HG02623 (cell line): ENCODE results near the gene RASSF1.

Experiments
- ATAC-seq: cut with Tn5 transposase; IDR thresholded peaks from one replicate; pipeline ENCODE4 v1.9.1; 2021; ENCODE audit warnings: moderate library complexity; ENCODE audit not compliant: unreplicated experiment

RASSF1 gene

DNA sequence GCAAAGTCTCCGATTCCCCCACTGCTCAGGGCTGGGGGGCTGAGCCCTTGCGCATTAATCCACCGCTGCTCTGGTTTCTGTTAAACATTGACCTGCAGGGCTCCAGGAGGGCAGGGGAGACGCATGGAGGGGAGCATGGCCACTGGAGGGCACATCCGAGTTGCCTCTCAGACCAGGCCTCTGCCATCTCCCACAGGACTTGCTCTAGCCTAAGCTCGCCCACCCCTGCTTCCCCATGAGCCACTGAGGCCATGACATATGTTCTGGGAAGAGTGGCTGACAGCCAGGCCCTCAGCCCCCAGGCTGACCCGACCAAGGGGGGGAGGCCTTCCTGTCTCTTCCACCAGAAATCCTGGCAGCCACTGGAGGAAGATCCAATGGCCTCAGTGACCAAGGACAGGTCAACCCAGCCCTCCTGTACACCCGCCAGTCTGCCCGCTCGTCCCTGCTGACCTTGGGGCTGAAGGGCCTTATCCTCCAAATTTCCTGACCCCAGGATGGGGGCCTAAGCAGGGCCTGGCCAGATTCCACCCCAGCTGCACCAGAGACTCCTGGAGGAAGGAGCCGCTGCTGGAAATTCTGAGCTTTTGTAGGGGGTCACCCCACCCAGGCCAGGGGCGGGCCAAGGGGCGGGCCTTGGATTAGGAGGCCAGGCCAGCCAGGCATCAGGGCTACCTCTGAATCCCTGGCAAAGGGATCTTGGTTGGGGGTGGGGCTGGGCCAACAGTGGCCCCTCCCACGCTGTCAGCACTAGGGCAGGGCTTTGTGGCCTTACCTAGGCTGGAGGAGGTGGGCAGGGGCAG lies 37.4 kb downstream of the RASSF1 start, which contains the start of gene HYAL1:
Gene HYAL1, minus strand, starts transcription at position 562 of the 803 bp plus-strand sequence. CDS start 618 bp downstream, outside the sequence.
- ATAC-seq: no peak

DNA sequence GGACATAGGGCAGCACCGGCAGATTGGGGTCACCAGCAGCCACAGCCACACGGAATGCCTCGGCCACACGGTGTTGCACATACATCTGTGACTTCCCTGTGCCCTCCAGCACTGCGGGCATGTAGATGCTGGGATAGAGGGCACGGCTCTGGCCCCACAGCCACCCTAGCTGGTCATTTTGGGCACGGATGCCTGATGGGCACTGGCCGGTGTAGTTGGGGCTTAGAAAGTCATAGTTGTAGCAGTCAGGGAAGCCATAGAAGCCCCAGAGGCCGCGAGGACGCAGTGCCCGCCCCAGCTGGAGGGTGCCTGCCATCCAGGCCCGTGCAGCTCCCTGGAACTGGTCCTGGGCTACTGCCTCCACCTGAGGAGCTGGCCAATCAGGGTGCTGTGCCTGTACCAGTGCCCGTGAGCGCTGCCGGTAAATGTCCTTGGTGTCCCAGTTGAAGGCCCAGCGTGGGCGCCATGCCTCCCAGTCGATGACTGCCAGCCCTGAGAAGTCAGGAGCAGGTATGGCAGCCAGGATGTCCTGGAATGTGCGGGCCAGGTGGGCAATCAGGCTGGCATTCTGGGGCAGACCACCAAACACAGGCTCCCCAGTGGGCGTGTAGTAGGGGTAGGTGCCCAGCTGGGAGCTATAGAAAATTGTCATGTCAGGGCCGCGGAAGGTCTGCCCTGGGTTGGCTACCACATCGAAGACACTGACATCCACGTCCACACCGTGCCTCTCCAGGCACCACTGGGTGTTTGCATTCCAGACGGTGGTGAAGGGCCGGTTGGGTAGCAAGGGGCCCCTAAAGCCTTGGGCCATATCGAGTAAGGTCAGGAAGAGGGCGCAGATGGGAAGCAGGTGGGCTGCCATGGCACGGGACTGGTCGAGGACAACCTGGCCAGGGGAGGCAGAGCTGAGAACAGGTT lies 38.3 kb downstream of the RASSF1 start:
- no peak for ATAC-seq

DNA sequence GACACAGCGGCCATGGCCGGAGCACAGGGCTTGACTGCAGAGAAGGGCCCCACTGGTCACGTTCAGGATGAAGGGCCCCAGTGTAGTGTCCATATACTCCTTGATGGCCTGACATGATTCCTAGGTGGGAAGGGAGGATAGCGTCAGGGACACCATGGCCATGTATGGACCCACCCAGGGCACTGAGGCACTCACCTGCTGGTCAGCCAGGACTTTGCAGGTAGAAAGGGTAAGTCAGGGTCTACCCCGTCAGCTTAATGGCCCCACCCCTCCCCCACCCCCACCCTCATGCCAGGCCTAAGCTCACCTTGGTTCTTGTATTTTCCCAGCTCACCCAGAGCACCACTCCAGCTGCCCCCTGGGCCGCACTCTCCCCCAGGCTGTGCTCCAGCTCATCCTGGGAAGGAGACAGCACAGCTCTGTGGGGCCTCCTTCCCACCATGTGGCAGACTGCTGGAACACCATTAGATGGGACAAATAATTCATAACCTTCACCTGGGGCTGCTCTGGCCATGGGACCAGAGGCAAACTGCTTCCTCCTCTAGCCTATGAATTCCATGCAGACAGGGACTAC lies 39.9 kb downstream of the RASSF1 start:
- ATAC-seq: no peak

DNA sequence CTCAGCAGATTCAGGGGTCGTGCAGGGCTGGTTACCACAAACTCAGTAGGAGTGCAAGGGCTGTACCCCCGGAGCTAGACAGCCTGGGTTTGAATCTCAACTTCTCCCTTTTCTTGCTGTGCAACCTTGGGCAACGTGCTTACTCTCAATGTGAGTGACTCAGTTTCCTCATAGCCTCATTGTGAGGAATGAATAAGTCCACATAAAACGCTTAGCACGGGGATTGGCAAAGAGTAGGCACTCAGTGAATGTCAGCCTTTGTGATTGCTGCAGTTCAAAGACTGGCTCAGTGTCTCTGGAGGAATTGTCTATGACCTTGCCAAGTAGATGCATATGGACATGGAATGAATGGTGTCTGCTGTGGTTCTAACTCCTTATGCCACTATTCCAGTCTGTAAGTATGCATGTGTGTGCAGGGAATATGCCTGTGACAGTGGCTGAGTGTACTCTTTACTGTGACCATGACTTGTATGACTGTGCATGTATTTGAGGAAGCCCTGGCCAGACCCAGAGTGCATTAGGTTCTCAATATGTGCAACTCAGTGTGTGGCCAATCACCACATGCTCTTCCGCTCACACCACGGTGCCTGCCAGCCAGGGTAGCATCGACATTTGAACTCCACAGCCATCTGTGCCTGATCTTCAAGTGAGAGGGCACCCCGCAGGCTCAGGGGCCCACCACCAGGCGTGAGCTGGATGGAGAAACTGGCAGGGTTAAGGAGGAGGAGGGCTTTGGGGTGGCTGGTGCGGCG lies 40.5 kb downstream of the RASSF1 start:
- ATAC-seq: no peak

DNA sequence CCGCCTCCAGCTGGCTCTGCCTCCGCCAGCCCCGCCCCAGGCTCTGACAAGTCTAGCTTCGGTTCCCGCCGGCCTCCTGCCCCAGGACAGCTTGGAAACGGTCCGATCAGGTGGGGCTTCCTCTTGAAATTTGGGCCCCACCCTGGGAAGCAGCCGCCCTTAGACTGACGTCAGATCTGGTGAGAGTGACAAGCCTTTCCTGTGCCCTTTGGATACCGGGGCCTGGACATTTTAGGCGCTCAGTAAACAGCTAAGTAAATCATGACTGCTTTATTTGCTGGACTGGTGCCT lies 41.1 kb downstream of the RASSF1 start:
- no peak for ATAC-seq

DNA sequence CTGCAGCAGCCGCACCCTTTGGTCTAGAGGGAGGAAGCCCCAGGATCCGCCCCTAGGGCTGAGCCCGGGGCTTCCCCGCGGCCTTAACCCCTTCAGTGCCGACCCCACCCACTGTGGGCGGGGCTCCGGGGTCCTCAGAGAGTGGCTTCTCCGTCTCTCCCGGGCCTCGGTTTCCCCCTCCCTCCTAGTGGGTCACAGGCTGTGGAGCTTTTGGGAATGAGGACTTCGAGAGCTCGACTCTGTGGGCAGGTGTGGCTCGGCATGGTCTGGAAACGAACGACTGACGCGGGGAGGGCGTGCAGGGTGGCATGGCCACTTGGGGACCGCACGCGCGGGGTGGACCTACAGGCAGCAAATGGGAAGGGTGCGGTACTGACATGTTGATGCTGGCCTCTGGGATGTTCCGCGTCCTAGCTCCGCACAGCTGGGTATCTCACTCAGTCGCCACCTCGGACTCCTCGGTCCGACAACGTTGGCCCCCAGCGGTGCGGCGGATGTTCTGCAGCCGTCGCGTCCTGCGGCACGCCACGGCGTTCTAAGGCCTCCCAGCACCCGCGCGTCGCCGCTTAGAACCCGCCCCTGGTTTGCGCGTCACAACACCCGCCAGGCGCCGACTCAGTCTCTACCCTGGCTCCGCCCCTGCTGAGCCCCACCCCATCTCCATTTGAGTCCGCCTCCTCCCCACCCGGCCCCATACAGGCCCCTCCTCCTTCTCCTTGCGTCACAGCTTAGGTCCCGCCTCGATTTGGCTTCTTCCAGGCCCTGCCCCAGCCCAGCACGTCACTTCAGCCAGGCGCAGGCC lies 41.6 kb downstream of the RASSF1 start, which contains the start of the genes HYAL3 and NAA80:
Gene HYAL3, minus strand, starts transcription at position 570 of the 802 bp plus-strand sequence. CDS start 3,803 bp downstream, outside the sequence.
Gene NAA80, minus strand, starts transcription at position 570 of the 802 bp plus-strand sequence. CDS start 1,942 bp downstream, outside the sequence.
- ATAC-seq: peak; percentile 80

DNA sequence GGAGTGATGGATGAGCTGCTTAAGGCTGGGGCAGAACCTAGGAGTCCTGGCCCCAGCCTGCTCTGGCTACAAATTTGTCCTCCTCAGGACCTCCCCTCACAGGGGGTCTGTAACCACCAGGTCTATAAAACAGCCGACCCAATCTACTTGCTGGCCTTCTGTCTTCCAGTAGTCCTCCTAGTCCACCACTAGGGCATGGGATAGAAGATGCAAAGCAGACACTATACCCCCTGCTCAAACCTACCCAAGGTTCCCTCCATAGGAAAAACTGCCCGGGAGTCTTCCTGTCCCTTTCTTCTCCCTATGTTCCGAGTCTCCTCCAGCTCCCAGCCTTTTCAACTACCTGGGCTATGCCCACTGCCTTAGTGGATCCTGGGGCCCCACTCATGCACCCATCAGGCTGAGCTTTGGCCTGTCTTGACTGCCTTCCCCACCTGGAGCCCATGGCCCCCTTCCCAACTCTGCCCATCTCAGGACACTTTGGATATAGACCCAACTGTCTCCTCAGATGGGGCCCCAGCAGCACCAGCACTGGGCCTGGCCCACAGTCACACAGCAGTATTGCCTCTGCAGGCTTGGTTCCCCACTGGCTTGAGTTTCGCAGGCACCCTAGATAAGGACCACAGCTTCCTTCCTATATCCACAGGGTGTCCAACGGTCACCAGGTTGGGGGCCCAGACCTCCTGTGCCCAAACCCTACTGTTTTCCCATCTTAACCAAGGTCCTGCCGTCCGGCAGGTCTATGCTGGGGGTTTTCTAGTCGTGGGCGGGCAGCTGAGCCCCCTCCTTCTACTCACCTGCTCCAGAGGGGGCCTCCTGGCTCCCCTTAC lies 42.5 kb downstream of the RASSF1 start:
- no peak for ATAC-seq

DNA sequence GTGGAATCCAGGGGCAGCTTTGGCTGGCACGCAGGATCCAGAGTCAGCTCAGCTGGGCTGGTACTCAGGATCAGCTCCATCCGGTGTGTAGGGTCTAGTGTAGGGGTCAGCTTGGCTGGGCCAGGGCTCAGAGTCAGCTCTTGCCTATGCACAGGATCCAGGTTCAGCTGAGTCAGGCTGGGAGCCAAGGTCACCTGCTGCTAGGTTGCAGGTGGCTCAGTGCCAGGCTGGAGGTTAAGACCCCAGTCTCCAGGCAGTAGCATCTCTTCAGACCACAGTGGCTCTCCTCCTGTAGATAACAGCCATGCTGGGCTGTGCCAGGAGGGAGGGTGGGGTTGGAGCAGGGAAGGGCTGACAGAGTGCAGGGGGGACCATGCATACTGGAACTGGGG lies 43.3 kb downstream of the RASSF1 start:
- no peak for ATAC-seq

DNA sequence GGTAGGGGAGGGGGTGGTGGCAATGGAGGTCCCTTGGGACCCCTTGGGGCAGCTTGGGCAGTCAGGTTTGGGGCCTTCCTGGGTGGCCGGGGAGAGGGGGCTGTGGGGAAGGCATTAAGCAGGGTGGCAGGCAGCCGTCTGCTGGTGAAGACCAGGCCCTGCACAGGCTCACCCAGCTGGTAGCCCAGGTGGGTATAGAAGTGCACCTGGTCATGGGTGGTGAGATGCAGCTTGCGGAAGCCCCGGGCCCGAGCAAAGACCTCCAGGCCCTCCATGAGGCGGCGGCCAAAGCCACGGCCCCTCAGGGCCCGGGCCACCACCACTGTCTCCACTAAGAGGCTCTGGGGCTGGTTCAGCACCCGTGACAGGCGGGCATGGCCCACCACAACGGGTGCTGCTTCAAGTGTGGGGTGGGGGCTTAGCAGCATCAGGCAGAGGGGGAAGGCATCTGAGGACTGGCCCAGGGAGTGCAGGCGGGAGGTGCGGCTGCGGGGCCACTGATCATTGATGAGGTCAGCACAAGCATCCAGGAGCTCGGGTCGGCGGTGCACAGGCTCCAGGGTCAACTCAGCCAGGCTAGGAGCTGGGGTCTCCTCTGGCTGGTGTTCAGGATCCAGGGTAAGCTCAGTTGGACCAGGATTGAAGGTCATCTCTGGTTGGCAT lies 43.8 kb downstream of the RASSF1 start:
- ATAC-seq: no peak

DNA sequence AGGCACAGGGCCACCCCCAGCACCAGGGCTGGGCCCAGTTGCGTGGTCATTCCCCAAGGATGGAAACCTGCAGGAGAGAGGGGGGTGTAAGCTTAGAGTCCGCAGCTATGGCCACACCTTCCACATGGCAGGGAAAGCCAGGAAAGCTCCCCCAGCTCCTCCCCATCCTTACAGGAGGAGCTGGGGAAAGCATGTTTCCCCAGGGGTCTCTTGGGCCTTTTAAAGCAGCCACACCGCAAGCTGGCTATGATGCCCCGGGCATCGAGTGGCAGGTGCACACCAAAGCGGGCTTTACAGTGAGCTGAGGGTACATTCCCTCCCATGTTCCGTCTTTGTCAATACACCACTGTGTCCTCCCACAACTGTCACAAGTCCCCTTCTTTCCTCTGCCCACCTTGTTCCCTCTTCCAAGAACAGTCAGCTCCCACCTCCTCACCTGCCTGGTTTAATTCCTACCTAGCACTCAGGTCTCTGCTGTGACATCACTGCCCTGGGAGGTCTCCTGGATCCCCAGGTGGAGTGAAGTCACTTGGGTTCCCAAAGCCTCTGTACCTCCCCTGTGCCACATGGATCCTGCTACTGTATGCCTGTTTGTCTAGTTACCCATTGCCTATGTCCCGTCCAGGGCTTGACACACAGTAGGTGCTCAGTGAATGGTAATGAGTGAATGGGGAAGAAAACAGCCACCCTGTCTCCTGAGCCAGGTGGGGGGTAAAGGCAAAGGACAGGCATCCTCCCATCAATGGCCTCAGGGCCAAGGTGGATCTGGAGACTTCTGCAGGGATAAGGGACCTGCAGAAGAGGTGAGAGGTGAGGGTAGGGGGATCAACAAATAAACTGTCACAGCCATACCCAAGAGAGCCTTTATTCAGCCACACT lies 44.8 kb downstream of the RASSF1 start:
- ATAC-seq: no peak

DNA sequence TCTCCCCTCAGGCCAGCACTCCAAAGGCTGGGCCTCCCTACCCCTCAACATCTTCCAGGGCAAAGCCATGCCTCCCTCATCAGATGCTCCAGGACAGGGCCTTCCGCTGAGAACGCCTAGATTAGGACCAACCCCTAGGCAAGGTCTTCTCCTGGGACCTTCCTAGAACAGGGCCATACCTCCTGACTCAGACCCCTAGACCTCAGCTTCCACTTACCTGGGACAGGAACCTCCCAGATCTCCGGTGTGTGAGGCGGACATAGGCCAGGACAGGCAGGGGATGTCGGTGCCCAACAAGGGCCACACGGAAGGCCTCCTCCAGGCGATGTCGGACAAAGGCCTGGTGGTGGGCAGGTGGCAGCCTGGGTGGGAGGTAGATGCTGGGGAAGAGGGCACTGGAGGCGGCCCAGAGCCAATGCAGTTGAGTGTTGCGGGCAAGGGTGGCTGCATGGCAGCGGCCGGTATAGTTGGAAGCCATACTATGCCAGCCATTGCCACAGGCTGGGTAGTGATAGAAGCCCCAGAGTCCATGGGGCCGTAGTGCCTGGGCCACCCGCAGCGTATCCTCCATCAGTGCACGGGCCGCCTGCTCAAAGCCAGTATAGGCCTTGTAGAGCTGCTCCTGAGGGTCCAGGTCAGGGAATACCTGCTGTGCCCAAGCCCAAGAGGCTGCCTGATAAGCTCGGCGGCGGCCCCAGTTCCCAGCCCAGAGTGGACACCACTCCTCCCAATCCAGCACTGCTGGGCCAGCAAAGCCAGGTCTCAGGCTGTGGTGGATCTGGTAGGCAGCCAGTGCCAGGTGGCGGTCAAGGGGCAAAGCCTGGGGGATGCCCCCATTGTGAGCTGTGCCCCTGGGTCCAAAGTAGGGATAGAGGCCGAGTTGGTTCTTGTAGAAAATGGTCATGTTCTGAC lies 45.9 kb downstream of the RASSF1 start:
- ATAC-seq: no peak

DNA sequence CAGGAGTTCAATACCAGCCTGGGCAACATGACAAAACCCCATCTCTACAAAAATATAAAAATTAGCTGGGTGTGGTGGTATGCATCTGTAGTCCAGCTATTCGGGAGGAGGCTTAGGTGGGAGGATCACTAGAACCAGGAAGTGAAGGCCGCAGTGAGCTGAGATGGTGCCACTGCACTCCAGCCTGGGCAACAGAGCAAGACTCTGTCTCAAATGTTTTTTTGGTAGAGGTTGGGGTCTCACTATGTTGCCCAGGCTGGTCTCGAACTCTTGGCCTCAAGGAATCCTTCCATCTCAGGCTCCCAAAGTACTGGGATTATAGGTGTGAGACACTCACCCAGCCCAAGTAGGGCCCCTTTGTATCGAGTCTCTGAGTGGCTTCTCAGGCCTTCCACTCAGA lies 46.5 kb downstream of the RASSF1 start:
- no peak for ATAC-seq

DNA sequence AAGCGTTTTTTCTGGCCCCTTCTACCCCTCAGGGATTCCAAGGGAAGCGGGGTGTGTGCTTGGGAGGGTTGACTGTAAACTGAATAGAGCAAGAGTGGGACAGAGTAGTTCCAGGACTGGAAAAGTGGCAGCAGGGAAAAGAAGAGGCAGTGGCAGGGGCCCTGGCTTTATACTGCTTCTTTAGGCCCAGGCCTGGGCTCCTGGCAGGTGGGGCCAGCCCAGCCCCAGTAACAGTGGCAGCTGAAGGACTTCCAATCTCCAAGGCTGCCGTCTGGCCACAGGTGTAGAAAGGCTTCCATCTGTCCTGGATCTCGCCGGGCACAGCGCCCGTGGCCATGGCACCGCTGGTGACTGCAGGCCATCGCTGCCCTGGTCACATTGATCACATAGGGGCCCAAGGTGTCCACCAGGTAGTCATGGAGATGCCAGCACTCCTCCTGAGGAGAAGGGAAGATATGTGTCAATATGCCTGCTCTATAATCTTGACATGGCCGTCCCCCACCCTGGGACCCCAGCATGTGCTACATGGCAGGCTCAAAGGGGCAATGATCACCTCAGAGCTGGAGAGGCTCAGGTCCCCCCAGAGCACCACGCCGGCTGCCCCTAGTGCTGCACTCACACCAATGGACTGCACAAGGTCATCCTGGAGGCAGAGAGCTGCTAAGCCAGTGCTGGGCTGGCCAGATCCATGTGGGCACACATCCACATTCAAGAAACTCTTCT lies 47.4 kb downstream of the RASSF1 start:
- ATAC-seq: no peak

DNA sequence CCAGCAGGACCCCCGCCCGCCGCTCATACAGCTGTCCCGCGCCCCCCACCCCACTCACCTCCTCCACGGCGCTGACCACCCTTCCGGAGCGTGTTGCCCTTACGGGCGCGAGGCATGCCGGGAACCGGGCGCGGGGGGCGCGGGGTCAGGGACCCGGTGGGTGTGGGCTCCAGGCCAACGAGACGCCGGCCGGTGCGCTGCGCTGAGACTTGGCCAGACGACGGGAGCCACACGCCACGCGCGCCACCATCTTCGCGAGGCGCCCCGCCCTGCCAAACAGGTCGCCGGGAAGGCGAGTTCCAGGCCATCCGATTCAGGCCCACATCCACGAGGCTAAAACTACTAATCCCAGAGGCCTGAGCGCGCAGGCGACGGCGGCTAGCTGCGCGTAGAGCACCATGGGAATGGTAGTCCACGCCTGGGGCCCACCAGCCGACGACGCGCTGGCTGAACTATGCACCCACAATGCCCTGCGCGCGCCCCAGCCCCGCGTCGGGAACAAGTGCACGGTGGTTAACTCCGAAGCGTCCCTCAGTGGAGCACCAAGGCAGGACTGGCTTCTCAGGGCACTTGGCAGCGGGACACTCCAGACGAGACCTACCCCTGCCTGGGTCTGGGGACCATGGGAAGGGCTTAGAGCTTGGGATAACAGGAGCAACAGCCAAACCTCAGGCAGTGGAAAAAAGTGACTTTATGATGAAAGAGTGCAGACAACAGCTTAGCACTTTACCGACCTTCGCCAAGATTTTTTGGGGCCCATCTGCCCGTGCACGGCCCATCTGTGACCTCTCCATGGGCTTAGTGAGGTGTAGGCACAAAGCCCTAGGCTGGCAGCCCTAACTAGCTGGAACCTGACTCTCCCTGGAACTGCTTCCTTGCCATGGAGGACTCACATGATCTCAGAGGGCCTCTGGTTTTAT lies 48.2 kb downstream of the RASSF1 start, which contains the start of gene IFRD2:
Gene IFRD2, minus strand, starts transcription at position 271 of the 920 bp plus-strand sequence. Its CDS starts 155 bp downstream, at position 116.
- ATAC-seq: peak; percentile 94
